Upper lobe of left lung (tissue), 6 donors: Measurements from ENCODE around the gene KAT2B. TPM values are rescaled to one million over a fixed set of nuclear protein-coding genes. Genes with fewer than 3 reads are reported as not detected.
A peak's percentile ranks its signal among the peaks of the same experiment; 100 is the strongest.

Experiments
- ATAC-seq, 2 donors: fragments of 200-7000 bp; cut with Tn5 transposase; one replicate each; pipeline ENCODE4 v1.9.1; 2022; ENCODE audit warnings: mild to moderate bottlenecking in 2 of 2, moderate library complexity in 2 of 2; ENCODE audit not compliant: low FRiP score in 2 of 2
- DNase-seq, 2 donors: peaks; one replicate each; pipeline ENCODE4 v3.0.0-alpha.2; 2019 to 2020
- H3K27ac ChIP-seq, 4 donors: fragments of 200-600 bp; sonication (generic); one replicate each; pipeline ENCODE4 v1.5.1; 2016 to 2019
- H3K27me3 ChIP-seq, 4 donors: fragments of 200-600 bp; sonication (generic); one replicate each; pipeline ENCODE4 v1.5.1; 2017 to 2019
- H3K36me3 ChIP-seq, 4 donors: fragments of 200-600 bp; sonication (generic); one replicate each; pipeline ENCODE4 v1.5.1; 2016 to 2019
- H3K4me1 ChIP-seq, 4 donors: fragments of 200-600 bp; sonication (generic); one replicate each; pipeline ENCODE4 v1.5.1; 2018 to 2019
- H3K4me3 ChIP-seq, 4 donors: fragments of 200-600 bp; sonication (generic); one replicate each; pipeline ENCODE4 v1.5.1; 2017 to 2019; ENCODE audit warnings: mild to moderate bottlenecking in 2 of 4, moderate library complexity in 1 of 4
- H3K9me3 ChIP-seq, 4 donors: fragments of 200-600 bp; sonication (generic); one replicate each; pipeline ENCODE4 v1.5.1; 2018 to 2019
- EP300 ChIP-seq, 4 donors: sonication (generic); formaldehyde crosslinking; IDR thresholded peaks; one replicate each; pipeline ENCODE4 v1.5.1; 2017; ENCODE audit warnings: antibody characterized with exemption in 4 of 4, control low read depth in 2 of 4
- POLR2A ChIP-seq, 4 donors: fragments of 450-650 bp; IDR thresholded peaks; one replicate each; pipeline ENCODE4 v1.5.1; 2016 to 2017; ENCODE audit warnings: antibody characterized with exemption in 4 of 4, mild to moderate bottlenecking in 2 of 4
- POLR2AphosphoS5 ChIP-seq, 2 donors: sonication (generic); formaldehyde crosslinking; IDR thresholded peaks; one replicate each; pipeline ENCODE4 v1.5.1; 2017; ENCODE audit warnings: antibody characterized with exemption in 2 of 2
- WGBS, 2 donors: methylation state at CpG; one replicate each; pipeline ENCODE4 v1.1.5; 2017 to 2018; 5-methylcytosine and 5-hydroxymethylcytosine counted together
- total RNA-seq, 6 donors: library from RNA; depleted of rRNA in 4 of 6; stranded (reverse); fragments of >200 nt in 4 of 6; gene quantifications; one replicate each; pipeline versions ENCODE4 v1.1.0 to v1.2.1, GENCODE V29; 2016 to 2021
- TF ChIP-seq, protein P1 (sequence below), 6 experiments: fragments of 450-650 bp in 4 of 6; fragments of 200-600 bp in 2 of 6; sonication (generic) in 2 of 6; IDR thresholded peaks; one replicate each; pipeline ENCODE4 v1.5.1; 2016 to 2019; ENCODE audit warnings: antibody characterized with exemption in 6 of 6
- donor health status: DM: no; HTN: no; CAD: no; lungs with moderate emphysema.
- donor health status: DM: no; HTN: yes; CAD: no; lungs with severe emphysema.

KAT2B gene
- total RNA-seq, 6 donors from 2014 or later: 19.3 to 58.9 (median 31.9) TPM

DNA sequence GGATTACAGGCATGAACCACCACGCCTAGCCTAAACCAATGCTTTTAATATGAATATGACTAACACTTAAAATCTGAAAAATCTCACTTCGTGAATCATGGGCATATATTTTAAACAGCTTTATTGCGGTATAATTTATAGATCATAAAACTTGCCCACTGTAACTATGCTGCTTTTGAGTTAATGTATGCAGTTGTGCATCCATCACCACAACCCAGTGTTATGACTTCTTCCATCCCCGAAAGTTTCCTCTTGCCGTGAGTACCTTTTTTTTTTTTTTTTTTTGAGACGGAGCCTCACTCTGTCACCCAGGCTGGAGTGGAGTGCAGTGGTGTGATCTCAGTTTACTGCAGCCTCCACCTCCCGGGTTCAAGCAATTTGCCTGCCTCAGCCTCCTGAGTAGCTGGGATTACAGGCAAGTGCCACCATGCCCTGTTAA, 7.1 kb downstream of the KAT2B start:
- ATAC-seq (no peak), DNase-seq (no peak)
- H3K36me3 ChIP-seq: no peaks in the 10 kb centered on the region
- peak overlapping the region in 1 of 4 donors; percentile 52 for H3K27ac ChIP-seq
- peaks cover 25 to 63% (median 36%) of the 10 kb centered on the region in 4 donors for H3K4me1 ChIP-seq
- WGBS, 2 donors: 87 to 89% methylated on average over 7 of the region's 7 CpGs
- TF ChIP-seq POLR2A (IDR thresholded peaks at IDR 0.05): no peak
- no peak for TF ChIP-seq POLR2AphosphoS5 (IDR thresholded peaks at IDR 0.05)
- no peak for TF ChIP-seq EP300 (IDR thresholded peaks at IDR 0.05)
- TF ChIP-seq, protein P1, sequence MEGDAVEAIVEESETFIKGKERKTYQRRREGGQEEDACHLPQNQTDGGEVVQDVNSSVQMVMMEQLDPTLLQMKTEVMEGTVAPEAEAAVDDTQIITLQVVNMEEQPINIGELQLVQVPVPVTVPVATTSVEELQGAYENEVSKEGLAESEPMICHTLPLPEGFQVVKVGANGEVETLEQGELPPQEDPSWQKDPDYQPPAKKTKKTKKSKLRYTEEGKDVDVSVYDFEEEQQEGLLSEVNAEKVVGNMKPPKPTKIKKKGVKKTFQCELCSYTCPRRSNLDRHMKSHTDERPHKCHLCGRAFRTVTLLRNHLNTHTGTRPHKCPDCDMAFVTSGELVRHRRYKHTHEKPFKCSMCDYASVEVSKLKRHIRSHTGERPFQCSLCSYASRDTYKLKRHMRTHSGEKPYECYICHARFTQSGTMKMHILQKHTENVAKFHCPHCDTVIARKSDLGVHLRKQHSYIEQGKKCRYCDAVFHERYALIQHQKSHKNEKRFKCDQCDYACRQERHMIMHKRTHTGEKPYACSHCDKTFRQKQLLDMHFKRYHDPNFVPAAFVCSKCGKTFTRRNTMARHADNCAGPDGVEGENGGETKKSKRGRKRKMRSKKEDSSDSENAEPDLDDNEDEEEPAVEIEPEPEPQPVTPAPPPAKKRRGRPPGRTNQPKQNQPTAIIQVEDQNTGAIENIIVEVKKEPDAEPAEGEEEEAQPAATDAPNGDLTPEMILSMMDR (IDR thresholded peaks at IDR 0.05): no peak
- H3K4me3 ChIP-seq: no peak overlapping the region
- no peaks in the 10 kb centered on the region for H3K27me3 ChIP-seq
- no peaks in the 10 kb centered on the region for H3K9me3 ChIP-seq

DNA sequence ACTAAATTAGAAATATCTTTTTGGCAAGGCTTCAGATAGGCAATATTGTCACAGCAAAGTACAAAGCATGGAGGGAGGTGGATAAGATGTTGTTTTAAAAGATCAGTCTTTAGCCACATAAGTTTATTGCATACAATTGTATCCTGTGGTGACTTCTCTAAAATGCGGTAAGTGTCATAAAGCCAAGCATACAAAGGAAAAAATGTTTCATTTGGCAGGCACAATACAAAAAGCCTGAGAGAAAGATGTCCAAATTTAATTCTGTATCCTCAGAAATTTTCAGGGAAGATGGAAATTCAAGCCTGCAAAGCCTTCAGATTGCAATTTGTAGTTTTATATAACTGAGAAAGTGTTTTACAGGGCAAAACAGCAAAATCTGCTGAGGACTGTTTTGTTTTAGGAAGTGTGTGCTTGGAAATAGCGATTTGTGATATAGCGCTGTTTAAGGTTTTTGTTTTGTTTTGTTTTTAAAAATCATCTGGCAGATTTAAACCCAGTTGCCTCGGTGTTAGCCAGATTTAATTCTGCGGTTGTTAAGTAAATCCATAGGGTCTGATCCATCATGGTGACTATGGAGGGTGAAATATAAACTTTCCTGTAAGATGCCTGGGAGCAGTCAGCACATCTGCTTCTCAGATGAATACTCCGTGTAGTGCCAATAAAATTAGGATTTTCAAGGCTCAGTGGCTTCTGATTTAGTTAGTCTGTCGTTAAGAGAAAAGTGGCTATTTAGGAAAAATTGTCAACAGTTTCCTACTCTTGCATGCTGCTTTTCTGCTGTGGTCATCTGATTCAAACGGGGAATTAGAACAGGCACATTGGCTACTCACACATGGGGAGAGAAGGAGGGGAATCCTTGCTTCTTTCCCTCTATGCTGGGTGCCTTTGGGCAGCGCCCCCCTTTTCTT, 8.0 kb downstream of the KAT2B start:
- DNase-seq: no peak
- Histone ChIP-seq H3K9me3 (no peaks in the 10 kb centered on the region), H3K4me1 (peaks cover 16 to 55% (median 27%) of the 10 kb centered on the region in 4 donors), H3K27me3 (no peaks in the 10 kb centered on the region), H3K4me3 (peak overlapping the region in 2 of 4 donors; percentile 7 to 17), H3K27ac (peak overlapping the region in 2 of 4 donors; percentile 44 to 52), H3K36me3 (no peaks in the 10 kb centered on the region)
- no peak for TF ChIP-seq EP300 (IDR thresholded peaks at IDR 0.05)
- TF ChIP-seq POLR2A (IDR thresholded peaks at IDR 0.05): no peak
- TF ChIP-seq, protein P1 (IDR thresholded peaks at IDR 0.05): no peak
- no peak for TF ChIP-seq POLR2AphosphoS5 (IDR thresholded peaks at IDR 0.05)
- no peak for ATAC-seq
- 65 to 66% methylated on average over 9 of the region's 9 CpGs for WGBS, 2 donors

DNA sequence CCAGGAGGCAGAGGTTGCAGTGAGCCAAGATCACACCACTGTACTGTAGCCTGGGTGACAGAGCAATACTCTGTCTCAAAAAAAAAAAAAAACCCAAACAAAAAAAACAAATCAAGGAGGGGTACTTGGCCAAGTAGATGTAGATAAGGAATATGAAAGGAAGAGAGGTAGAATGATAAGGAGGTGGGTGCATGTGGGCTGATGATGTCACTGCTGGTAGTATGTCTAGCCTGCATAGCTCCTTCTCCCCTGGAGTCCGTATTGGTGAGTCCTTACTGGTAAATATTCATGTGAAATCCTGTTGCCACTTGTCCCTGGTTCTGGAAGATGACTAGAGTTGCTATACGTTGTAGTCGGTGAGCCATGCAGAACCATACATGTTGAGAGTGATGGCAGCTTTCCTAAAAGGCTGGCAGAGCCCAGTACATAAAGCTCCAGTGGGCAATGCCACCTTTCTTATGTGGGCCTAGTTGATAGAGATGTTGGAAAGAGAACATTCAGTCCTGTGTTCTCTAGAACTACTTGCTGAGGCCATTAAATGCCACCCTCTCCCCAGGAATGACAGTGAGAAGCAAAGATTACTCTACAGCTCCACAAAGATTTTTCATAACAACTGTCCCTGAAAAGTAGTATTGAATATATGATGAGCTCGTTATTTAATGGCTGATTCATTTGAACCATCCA, 11.0 kb downstream of the KAT2B start:
- TF ChIP-seq POLR2AphosphoS5 (IDR thresholded peaks at IDR 0.05) (no peak), EP300 (IDR thresholded peaks at IDR 0.05) (no peak), POLR2A (IDR thresholded peaks at IDR 0.05) (no peak)
- ATAC-seq: no peak
- no peaks in the 10 kb centered on the region for H3K36me3 ChIP-seq
- WGBS, 2 donors: 77 to 94% methylated on average over 4 of the region's 4 CpGs
- H3K27me3 ChIP-seq: no peaks in the 10 kb centered on the region
- H3K4me1 ChIP-seq: peaks cover 25 to 61% (median 35%) of the 10 kb centered on the region in 4 donors
- H3K9me3 ChIP-seq: no peaks in the 10 kb centered on the region
- H3K4me3 ChIP-seq: no peak overlapping the region
- H3K27ac ChIP-seq: no peak overlapping the region
- no peak for DNase-seq

DNA sequence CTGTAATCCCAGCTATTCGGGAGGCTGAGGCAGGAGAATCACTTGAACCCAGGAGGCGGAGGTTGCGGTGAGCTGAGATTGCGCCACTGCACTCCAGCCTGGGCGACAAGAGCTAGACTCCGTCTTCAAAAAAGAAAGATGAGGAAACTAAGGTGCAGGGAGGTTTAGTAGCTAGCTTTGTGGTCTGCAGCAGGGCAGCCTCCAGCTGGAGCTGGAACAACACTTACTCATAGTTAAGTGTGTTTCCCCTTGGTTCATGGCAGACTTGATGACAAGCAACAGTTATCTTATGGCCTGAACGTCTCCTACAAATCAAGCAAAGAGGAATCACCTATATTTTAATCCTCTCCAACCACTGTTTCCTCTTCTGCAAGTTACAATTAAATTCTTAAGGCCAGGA, 12.6 kb downstream of the KAT2B start:
- Histone ChIP-seq H3K4me1 (peaks cover 41 to 61% (median 48%) of the 10 kb centered on the region in 4 donors), H3K27ac (no peak overlapping the region), H3K27me3 (no peaks in the 10 kb centered on the region), H3K4me3 (no peak overlapping the region), H3K36me3 (no peaks in the 10 kb centered on the region), H3K9me3 (no peaks in the 10 kb centered on the region)
- DNase-seq (no peak), ATAC-seq (no peak)
- TF ChIP-seq POLR2A (IDR thresholded peaks at IDR 0.05): no peak
- TF ChIP-seq EP300 (IDR thresholded peaks at IDR 0.05): no peak
- TF ChIP-seq, protein P1 (IDR thresholded peaks at IDR 0.05): no peak
- TF ChIP-seq POLR2AphosphoS5 (IDR thresholded peaks at IDR 0.05): no peak
- 83 to 91% methylated on average over 7 of the region's 7 CpGs for WGBS, 2 donors

DNA sequence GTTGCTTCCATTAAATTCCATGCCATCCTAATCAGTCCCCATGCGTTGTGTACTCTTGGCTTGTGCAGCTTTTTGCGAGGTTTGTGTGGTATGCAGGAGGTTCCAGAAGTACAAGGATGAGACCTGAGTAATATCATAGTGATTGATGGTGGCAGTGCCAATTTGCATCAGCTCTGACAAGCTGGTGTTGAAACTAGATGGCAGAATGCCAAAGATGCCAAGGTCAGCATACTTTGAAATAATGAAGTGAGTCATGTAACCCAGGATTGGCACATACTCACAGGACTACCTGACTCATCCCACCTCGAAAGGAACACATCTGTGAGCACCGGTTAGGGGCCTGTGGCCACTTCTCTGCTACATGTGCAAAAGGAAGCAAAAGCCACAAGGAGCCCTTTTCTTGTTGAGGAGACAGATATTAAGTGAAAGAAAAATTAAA, 14.3 kb downstream of the KAT2B start:
- 32 to 46% methylated on average over 4 of the region's 4 CpGs for WGBS, 2 donors
- ATAC-seq (peak; percentile 69), DNase-seq (peak in 1 of 2 donors; percentile 86)
- TF ChIP-seq EP300 (IDR thresholded peaks at IDR 0.05) (peak in 1 of 4 donors; percentile 67), POLR2AphosphoS5 (IDR thresholded peaks at IDR 0.05) (peak; percentile 74 to 93), POLR2A (IDR thresholded peaks at IDR 0.05) (no peak)
- TF ChIP-seq, protein P1 (IDR thresholded peaks at IDR 0.05): no peak
- H3K4me1 ChIP-seq: peaks cover 41 to 51% (median 46%) of the 10 kb centered on the region in 4 donors
- H3K27ac ChIP-seq: peak overlapping the region; percentile 55 to 83 (median 68)
- no peaks in the 10 kb centered on the region for H3K36me3 ChIP-seq
- no peaks in the 10 kb centered on the region for H3K9me3 ChIP-seq
- H3K27me3 ChIP-seq: no peaks in the 10 kb centered on the region
- no peak overlapping the region for H3K4me3 ChIP-seq
